HepG2 (cell line): ENCODE measurements around the gene LMAN1L. TPM values are rescaled to one million over a fixed set of nuclear protein-coding genes. Genes with fewer than 3 reads are reported as not detected.
A peak's percentile ranks its signal among the peaks of the same experiment; 100 is the strongest.

Experiments
- ADNP ChIP-seq: sonication (generic); formaldehyde crosslinking; IDR thresholded peaks from 2 replicates; pipeline ENCODE4 v1.4.0; 2020; ENCODE audit warnings: missing genetic modification reagents
- ARNT2 ChIP-seq: sonication (generic); formaldehyde crosslinking; IDR thresholded peaks from 2 replicates; pipeline ENCODE4 v1.8.0; 2022; ENCODE audit warnings: mild to moderate bottlenecking, low read depth, missing genetic modification reagents, moderate library complexity
- ATF1 ChIP-seq: IDR thresholded peaks from 2 replicates; pipeline ENCODE4 v1.6.1; 2016; ENCODE audit warnings: mild to moderate bottlenecking, control low read depth
- BORCS8-MEF2B ChIP-seq: sonication (generic); formaldehyde crosslinking; IDR thresholded peaks from 2 replicates; pipeline ENCODE4 v1.8.0; 2022; ENCODE audit warnings: mild to moderate bottlenecking, missing genetic modification reagents
- CAMTA2 ChIP-seq: sonication (generic); formaldehyde crosslinking; IDR thresholded peaks from 2 replicates; pipeline ENCODE4 v1.4.0; 2020; ENCODE audit warnings: mild to moderate bottlenecking, missing genetic modification reagents, borderline replicate concordance
- DMAP1 ChIP-seq: IDR thresholded peaks from 2 replicates; pipeline ENCODE4 v1.6.1; 2016
- FOXO1 ChIP-seq: sonication (generic); formaldehyde crosslinking; IDR thresholded peaks from 2 replicates; pipeline ENCODE4 v1.4.0; 2020; ENCODE audit warnings: missing genetic modification reagents
- GFI1 ChIP-seq: sonication (generic); formaldehyde crosslinking; IDR thresholded peaks from 2 replicates; pipeline ENCODE4 v1.5.0; 2020; ENCODE audit warnings: missing genetic modification reagents, mild to moderate bottlenecking, borderline replicate concordance
- LCORL ChIP-seq, 2 experiments: fragments of 450-650 bp in 1 of 2; sonication (generic) in 1 of 2; formaldehyde crosslinking in 1 of 2; IDR thresholded peaks; 2 replicates each; pipeline versions ENCODE4 v1.5.0 to v1.6.1; 2017 to 2020; ENCODE audit warnings: antibody characterized with exemption in 1 of 2, missing genetic modification reagents in 1 of 2
- MAZ ChIP-seq, 2 experiments: sonication (generic) in 1 of 2; formaldehyde crosslinking in 1 of 2; IDR thresholded peaks; 2 replicates each; pipeline versions ENCODE4 v1.5.0 to v1.6.1; 2012 to 2020; ENCODE audit warnings: low read depth in 2 of 2, mild to moderate bottlenecking in 2 of 2, borderline replicate concordance in 1 of 2, improper control_type of control experiment in 1 of 2, low read length in 1 of 2, missing genetic modification reagents in 1 of 2, moderate library complexity in 1 of 2
- MEIS2 ChIP-seq: sonication (generic); formaldehyde crosslinking; IDR thresholded peaks from 2 replicates; pipeline ENCODE4 v1.9.0; 2021; ENCODE audit warnings: mild to moderate bottlenecking, missing genetic modification reagents
- POGZ ChIP-seq: sonication (generic); formaldehyde crosslinking; IDR thresholded peaks from 2 replicates; pipeline ENCODE4 v1.4.0; 2020; ENCODE audit warnings: mild to moderate bottlenecking, missing genetic modification reagents
- RBAK ChIP-seq: sonication (generic); formaldehyde crosslinking; IDR thresholded peaks from 2 replicates; pipeline ENCODE4 v1.5.1; 2020; ENCODE audit warnings: mild to moderate bottlenecking, missing genetic modification reagents
- STAG1 ChIP-seq: sonication (generic); formaldehyde crosslinking; IDR thresholded peaks from 2 replicates; pipeline ENCODE4 v1.4.0; 2020; ENCODE audit warnings: missing genetic modification reagents
- ZNF264 ChIP-seq: sonication (generic); formaldehyde crosslinking; IDR thresholded peaks from 2 replicates; pipeline ENCODE4 v1.4.0; 2020; ENCODE audit warnings: missing genetic modification reagents
- ZNF577 ChIP-seq: sonication (generic); formaldehyde crosslinking; IDR thresholded peaks from 2 replicates; pipeline ENCODE4 v1.4.0; 2020; ENCODE audit warnings: mild to moderate bottlenecking, low read depth, missing genetic modification reagents, borderline replicate concordance
- ZNF598 ChIP-seq: sonication (generic); formaldehyde crosslinking; IDR thresholded peaks from 2 replicates; pipeline ENCODE4 v1.5.1; 2020; ENCODE audit warnings: mild to moderate bottlenecking, missing genetic modification reagents, borderline replicate concordance
- ZNF614 ChIP-seq: IDR thresholded peaks from 2 replicates; pipeline ENCODE4 v1.6.1; 2018; ENCODE audit warnings: missing biosample characterization, missing genetic modification reagents, inconsistent platforms, borderline replicate concordance
- ZNF777 ChIP-seq: sonication (generic); formaldehyde crosslinking; IDR thresholded peaks from 2 replicates; pipeline ENCODE4 v1.4.0; 2020; ENCODE audit warnings: missing genetic modification reagents
- ZSCAN21 ChIP-seq: sonication (generic); formaldehyde crosslinking; IDR thresholded peaks from 2 replicates; pipeline ENCODE4 v1.8.0; 2022; ENCODE audit warnings: mild to moderate bottlenecking, missing genetic modification reagents, moderate library complexity, borderline replicate concordance
- polyA plus RNA-seq, 8 experiments: library from polyadenylated mRNA; depleted of rRNA in 3 of 8; stranded (reverse) in 7 of 8; unstranded in 1 of 8; fragments of >200 nt; fragmentation: Illumina TruSeq in 4 of 8; extraction: Trizol in 4 of 8; gene quantifications; 2 replicates each; pipeline versions ENCODE4 v1.2.1 to v1.2.3, GENCODE V29; 2011 to 2016; ENCODE audit warnings: low read depth in 4 of 8, missing spikeins in 1 of 8, mixed read lengths in 1 of 8; ENCODE audit not compliant: insufficient read depth in 1 of 8
- total RNA-seq, 5 experiments: library from RNA; depleted of rRNA; stranded (reverse); fragments of >200 nt; fragmentation: Illumina TruSeq; extraction: Trizol; gene quantifications; 2 replicates each; pipeline ENCODE4 v1.2.3, GENCODE V29; 2016; ENCODE audit warnings: low read depth in 1 of 5
- TF ChIP-seq, protein P1 (sequence below): sonication (generic); formaldehyde crosslinking; conservative IDR thresholded peaks from 2 replicates; pipeline ENCODE4 v1.4.0; 2020; ENCODE audit warnings: missing genetic modification reagents
- TF ChIP-seq, protein P2 (sequence below): sonication (generic); formaldehyde crosslinking; IDR thresholded peaks from 2 replicates; pipeline ENCODE4 v1.5.0; 2020; ENCODE audit warnings: missing genetic modification reagents
- TF ChIP-seq, protein P3 (sequence below): sonication (generic); formaldehyde crosslinking; IDR thresholded peaks from 2 replicates; pipeline ENCODE4 v1.9.0; 2022; ENCODE audit warnings: low read depth, missing genetic modification reagents
- TF ChIP-seq, protein P4 (sequence below): sonication (generic); formaldehyde crosslinking; IDR thresholded peaks from 2 replicates; pipeline ENCODE4 v1.4.0; 2020; ENCODE audit warnings: missing genetic modification reagents; ENCODE audit errors: not compliant biosample characterization
- TF ChIP-seq, protein P5 (sequence below): sonication (generic); formaldehyde crosslinking; IDR thresholded peaks from 2 replicates; pipeline ENCODE4 v1.4.0; 2020; ENCODE audit warnings: missing genetic modification reagents

The LMAN1L gene
- total and polyA plus RNA-seq, 2 of the 13 experiments (the other 11 are each of a cell fraction or from before 2014, with no cell fraction given) = not detected

DNA sequence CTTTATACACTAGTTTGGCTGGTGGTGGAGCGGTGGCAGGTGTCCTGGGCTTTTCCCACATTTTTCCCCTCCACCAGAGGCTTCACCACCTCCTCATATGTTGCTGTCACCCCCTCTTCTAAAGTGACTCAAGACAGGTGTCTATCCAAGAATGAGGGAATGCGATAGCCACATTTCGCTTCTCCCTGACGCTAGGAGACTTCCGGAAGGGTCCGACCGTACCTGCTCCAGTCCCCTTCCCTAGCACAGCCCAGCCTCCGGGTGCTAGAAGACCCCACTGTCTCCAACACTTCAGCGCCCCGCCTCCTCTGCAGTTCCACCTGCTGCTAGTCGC is 60.0 kb downstream of the LMAN1L start (continued):
- TF ChIP-seq, protein P1, sequence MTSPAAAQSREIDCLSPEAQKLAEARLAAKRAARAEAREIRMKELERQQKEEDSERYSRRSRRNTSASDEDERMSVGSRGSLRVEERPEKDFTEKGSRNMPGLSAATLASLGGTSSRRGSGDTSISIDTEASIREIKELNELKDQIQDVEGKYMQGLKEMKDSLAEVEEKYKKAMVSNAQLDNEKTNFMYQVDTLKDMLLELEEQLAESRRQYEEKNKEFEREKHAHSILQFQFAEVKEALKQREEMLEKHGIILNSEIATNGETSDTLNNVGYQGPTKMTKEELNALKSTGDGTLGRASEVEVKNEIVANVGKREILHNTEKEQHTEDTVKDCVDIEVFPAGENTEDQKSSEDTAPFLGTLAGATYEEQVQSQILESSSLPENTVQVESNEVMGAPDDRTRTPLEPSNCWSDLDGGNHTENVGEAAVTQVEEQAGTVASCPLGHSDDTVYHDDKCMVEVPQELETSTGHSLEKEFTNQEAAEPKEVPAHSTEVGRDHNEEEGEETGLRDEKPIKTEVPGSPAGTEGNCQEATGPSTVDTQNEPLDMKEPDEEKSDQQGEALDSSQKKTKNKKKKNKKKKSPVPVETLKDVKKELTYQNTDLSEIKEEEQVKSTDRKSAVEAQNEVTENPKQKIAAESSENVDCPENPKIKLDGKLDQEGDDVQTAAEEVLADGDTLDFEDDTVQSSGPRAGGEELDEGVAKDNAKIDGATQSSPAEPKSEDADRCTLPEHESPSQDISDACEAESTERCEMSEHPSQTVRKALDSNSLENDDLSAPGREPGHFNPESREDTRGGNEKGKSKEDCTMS (CRISPR knock-in tag) = no peak
- TF ChIP-seq ZNF777 (no peak), POGZ (0 out of 2 replicates have a peak, but pooled peaks have one; percentile 9), DMAP1 (CRISPR knock-in tag) (no peak), FOXO1 (CRISPR knock-in tag) (peak; percentile 11; the same call in 1 of the 2 replicates), ZNF264 (no peak), ZNF577 (CRISPR knock-in tag) (no peak), ZNF614 (CRISPR knock-in tag) (no peak), ADNP (CRISPR knock-in tag) (no peak), ZSCAN21 (no peak), MEIS2 (no peak), LCORL (IDR thresholded peaks at IDR 0.05) (no peak), LCORL (CRISPR knock-in tag; IDR thresholded peaks at IDR 0.05) (no peak), MAZ (IDR thresholded peaks at IDR 0.05; ENCODE audit: borderline replicate concordance, low read depth, low read length) (no peak), MAZ (CRISPR knock-in tag; IDR thresholded peaks at IDR 0.05; ENCODE audit: low read depth) (no peak), ZNF598 (CRISPR knock-in tag) (0 out of 2 replicates have a peak, but pooled peaks have one; percentile 36), BORCS8-MEF2B (no peak), CAMTA2 (CRISPR knock-in tag) (0 out of 2 replicates have a peak, but pooled peaks have one; percentile 65), GFI1 (CRISPR knock-in tag) (0 out of 2 replicates have a peak, but pooled peaks have one; percentile 4), ARNT2 (no peak), STAG1 (CRISPR knock-in tag) (no peak), ATF1 (no peak), RBAK (CRISPR knock-in tag) (no peak)
- TF ChIP-seq, protein P2, sequence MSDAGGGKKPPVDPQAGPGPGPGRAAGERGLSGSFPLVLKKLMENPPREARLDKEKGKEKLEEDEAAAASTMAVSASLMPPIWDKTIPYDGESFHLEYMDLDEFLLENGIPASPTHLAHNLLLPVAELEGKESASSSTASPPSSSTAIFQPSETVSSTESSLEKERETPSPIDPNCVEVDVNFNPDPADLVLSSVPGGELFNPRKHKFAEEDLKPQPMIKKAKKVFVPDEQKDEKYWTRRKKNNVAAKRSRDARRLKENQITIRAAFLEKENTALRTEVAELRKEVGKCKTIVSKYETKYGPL (CRISPR knock-in tag) = no peak
- TF ChIP-seq, protein P3, sequence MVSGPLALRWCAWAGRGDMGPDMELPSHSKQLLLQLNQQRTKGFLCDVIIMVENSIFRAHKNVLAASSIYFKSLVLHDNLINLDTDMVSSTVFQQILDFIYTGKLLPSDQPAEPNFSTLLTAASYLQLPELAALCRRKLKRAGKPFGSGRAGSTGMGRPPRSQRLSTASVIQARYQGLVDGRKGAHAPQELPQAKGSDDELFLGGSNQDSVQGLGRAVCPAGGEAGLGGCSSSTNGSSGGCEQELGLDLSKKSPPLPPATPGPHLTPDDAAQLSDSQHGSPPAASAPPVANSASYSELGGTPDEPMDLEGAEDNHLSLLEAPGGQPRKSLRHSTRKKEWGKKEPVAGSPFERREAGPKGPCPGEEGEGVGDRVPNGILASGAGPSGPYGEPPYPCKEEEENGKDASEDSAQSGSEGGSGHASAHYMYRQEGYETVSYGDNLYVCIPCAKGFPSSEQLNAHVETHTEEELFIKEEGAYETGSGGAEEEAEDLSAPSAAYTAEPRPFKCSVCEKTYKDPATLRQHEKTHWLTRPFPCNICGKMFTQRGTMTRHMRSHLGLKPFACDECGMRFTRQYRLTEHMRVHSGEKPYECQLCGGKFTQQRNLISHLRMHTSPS (CRISPR knock-in tag) = no peak
- TF ChIP-seq, protein P4, sequence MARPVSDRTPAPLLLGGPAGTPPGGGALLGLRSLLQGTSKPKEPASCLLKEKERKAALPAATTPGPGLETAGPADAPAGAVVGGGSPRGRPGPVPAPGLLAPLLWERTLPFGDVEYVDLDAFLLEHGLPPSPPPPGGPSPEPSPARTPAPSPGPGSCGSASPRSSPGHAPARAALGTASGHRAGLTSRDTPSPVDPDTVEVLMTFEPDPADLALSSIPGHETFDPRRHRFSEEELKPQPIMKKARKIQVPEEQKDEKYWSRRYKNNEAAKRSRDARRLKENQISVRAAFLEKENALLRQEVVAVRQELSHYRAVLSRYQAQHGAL (CRISPR knock-in tag) = no peak
- TF ChIP-seq, protein P5, sequence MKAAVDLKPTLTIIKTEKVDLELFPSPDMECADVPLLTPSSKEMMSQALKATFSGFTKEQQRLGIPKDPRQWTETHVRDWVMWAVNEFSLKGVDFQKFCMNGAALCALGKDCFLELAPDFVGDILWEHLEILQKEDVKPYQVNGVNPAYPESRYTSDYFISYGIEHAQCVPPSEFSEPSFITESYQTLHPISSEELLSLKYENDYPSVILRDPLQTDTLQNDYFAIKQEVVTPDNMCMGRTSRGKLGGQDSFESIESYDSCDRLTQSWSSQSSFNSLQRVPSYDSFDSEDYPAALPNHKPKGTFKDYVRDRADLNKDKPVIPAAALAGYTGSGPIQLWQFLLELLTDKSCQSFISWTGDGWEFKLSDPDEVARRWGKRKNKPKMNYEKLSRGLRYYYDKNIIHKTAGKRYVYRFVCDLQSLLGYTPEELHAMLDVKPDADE (CRISPR knock-in tag) = no peak
